COLO829 (cell line): ENCODE results near the gene LCORL.
"Not testable (repeated sequence)": the region's sequence is repeated elsewhere in the genome, so short reads cannot be mapped to it uniquely, and the experiment has no call there.

Source experiments
- DNase-seq: peaks from one replicate; pipeline ENCODE4 v3.0.0; 2012; ENCODE audit warnings: low spot score

LCORL gene

GRCh38 chr4:17850295-17850694 lies 171.3 kb downstream of the LCORL start:
- not testable (repeated sequence) for DNase-seq

DNA sequence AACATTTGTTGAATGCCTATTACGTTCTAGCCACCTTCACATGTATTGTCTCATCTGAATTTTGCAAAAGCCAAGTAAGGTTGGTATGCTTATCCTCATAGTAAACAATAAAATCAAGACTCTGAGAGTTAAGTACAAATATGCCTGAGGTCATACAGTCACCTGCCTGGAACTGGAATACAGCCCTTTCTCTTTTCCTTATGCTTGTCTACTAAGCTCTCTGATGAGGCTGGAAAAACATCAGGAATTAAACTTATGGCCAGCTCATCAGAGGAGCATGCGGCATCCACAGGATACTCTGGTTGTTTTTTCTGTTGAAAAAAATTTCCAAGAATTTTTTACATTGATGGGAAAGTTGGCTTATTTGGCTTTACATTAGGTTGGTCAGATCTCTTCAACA lies 175.3 kb downstream of the LCORL start:
- no peak for DNase-seq

DNA sequence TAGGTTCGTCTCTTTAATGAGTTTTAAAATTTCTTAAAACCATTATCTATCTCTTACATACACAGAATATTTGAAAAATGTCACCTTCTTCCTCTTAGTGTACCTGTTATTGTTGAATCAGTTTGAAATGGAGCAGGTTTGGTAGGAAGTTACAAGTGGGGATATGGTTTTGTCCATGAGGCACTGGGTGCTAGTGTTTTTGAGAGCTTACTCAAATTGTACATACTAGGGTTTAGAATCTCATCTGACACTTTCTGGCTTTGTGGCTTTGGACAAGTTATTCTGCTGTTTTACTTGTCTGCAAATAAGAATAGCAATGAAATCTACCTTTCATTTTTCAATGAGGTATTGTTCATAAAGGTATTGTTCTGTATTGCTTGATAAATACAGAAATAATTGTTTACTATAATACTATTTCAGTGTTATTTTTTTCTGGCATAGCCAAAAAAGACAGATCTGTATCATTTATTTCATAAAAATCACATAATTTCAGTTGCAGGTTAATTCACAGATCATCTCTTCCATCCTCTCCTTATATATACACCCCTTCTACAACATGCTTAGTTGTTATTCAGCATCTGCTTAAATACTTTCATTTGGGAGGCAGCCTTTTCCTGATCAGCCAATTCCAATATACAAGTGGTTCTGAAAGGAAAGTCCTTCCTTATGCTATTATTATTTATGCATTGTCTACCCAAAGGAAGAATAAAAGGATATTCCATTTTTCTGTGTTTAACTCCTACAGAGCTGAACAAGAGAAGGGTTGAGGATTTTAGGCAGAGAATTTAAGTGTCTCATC lies 197.5 kb downstream of the LCORL start:
- no peak for DNase-seq

DNA sequence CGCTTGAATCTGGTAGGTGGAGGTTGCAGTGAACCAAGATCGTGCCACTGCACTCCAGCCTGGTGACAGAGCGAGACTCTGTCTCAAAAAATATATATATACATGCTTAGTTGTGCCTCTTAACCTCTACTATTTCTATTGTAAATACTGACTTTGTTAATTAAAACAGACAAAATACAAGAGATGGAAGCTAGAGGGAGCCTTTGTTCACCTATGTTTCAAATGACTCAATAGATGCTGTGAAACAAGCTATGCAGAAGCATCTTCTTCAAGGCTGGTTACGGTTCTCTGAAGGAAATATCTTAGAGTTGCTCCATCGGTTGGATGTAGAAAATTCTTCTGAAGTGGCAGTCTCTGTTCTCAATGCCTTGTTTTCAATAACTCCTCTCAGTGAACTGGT lies 204.5 kb downstream of the LCORL start:
- no peak for DNase-seq

DNA sequence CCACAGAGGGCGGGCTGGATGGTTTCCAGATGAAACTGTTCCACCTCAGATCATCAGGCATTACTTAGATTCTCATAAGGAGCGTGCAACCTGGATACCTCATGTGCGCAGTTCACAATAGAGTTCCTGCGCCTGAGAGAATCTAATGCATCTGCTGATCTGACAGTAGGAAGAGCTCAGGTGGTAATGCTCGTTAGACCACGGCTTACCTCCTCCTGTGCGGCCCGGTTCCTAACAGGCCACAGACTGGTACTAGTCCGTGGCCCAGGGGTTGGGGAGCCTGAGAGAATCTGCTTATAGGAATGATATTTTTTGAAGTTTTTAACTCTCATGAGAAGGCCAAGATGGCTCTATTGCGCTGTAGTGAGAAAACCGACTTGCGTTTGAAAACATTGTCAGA lies 205.4 kb downstream of the LCORL start:
- DNase-seq: no peak

DNA sequence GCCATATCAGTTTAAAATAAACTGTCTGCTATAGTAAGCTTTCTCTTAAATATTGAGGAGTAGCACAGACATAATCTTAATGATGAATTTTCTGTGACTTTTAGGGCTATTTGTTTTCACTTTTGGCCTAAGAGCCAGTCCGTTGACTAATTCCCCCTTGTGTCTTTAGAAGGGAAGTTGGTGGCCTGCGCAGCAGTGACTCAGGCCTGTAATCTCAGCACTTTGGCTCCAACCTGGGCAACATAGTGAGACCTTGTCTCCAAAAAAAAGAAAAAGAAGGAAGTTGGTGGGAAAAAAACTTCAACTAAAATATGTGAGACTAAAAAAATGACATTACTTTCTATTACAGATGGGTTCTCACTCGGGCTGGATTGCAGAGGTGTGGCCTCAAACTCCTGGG lies 207.4 kb downstream of the LCORL start:
- no peak for DNase-seq

DNA sequence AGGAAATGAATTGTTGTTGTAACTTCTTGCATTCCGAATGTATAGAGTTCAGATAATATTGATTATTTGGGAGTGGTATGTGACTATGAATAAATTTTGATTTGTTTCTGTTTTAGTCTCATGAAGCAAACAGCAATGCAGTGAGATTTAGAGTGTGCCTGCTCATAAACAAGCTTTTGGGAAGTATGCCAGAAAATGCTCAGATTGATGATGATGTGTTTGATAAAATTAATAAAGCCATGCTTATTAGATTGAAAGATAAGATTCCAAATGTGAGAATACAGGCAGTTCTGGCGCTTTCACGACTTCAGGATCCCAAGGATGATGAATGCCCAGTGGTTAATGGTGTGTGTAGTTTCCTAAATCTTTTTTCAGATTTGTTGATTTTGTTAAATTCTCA lies 208.8 kb downstream of the LCORL start:
- DNase-seq: no peak

DNA sequence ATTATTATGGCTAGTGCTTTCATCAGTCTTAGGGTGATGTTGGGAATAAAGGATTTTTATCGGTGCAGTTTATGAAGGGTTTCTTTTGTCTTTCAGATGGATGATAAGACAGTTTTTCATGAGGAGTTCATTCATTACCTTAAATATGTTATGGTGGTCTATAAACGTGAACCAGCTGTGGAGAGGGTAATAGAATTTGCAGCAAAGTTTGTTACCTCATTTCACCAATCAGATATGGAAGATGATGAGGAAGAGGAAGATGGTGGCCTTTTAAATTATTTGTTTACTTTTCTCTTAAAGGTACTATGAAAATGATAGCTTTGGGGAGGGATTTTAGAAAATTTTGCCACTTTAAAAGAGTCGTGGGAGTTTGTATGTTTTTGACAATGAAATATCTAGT lies 209.4 kb downstream of the LCORL start:
- no peak for DNase-seq

GRCh38 chr4:17811078-17811603 lies 210.4 kb downstream of the LCORL start:
- DNase-seq: no peak

GRCh38 chr4:17810260-17811077 lies 211.1 kb downstream of the LCORL start, which contains the start of the genes DCAF16 and NCAPG:
DCAF16 (minus strand) TSS chr4:17810757; CDS start chr4:17804141, 6,616 bp downstream.
NCAPG (plus strand) TSS chr4:17810979; CDS start chr4:17811078, 99 bp downstream.
- peak; percentile 96 for DNase-seq

DNA sequence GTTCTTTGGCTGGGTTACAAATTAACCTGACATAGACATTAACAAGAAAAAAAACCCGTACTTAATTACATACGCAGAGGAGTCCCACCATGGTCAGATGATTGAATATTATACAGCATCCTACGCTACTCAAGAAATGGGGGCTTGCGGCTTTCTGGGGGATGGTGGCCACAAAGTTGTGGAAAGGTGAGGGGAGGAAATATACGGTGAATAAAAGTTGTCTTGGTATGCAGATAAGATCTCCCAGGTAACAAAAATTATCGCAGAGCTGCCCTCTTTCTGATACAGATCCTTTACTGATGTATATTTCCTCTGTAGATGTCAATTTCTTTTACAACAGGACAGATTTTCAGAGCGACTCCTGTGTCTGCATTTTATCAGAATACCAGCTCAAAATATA lies 211.9 kb downstream of the LCORL start:
- no peak for DNase-seq

- no peak for DNase-seq
These were observed 214.1 kb downstream of the LCORL start for GRCh38 chr4:17807446-17807845.

DNA sequence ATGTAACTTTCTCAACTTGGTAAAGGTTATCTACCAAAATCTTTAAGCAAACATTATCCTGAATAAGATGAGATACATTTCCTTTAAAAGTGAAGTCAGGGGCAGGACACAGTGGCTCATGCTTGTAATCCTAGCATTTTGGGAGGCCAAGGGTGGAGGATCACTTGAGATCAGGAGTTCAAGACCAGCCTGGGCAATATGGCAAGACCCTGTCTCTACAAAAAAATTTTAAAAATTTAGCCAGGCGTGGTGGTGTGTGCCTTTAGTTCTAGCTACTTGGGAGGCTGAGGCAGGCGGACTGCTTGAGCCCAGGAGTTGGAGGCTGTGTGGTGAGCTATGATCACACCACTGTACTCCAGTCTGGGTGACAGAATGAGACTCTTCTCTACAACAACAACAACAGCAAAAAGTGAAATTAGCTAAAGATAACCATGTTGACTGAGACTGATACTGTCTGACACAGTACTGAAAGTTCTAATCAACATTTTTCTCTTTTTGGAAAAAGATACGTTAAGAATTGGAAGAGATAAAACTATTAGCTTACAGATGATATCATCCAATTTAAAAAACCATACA lies 215.9 kb downstream of the LCORL start:
- DNase-seq: no peak

DNA sequence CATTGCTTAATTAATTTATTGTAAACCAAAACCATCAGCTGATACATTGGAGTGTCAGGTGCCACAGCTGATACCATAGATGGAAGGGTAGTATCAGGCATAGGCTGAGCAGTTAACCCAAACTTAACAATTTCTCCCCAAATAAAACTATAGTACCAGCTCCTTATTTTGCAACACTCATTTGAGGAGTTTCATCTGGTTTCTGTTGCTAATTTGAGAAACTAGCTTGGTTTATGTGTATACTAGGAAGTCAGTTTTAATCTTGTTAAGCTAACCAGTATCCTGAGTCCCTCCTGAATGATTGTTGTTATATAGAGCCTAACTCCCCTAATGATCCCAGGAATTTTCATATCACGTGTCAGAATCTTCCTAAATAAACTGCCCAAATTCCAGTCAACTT lies 223.7 kb downstream of the LCORL start:
- no peak for DNase-seq

DNA sequence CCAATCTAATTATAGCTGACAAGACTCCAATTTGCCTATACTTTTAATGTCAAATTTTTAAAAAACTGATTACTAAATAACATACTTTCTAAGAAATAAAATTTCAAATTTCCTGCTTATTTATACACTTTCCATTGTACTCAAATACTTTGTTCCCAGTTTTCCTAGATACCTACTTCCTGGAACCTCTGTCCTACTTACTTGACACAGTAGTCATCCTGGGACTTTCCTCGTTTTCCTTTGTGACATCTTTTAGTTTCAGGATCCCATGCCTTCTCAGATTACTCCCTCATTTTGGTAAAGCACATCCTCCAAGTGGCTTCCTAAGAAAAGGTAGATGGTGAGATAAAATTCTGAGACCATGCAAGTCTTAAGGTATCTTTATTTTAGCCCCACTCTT lies 226.8 kb downstream of the LCORL start:
- DNase-seq: no peak
